ENCODE measurements around the gene XPO1.

GRCh38 chr2:61543062-61543461 lies 4.9 kb upstream of the XPO1 start:
- TF ChIP-seq CTCF (IDR thresholded peaks at IDR 0.05; ENCODE audit: extremely low read depth in 1 of 2, insufficient read depth in 1 of 2, low read depth in 1 of 2, low read length in 2 of 2) (peak in 1 of 2 donors; percentile 11), POLR2AphosphoS5 (IDR thresholded peaks at IDR 0.05; ENCODE audit: insufficient read depth, low read depth, low read length) (no peak), EZH2 (IDR thresholded peaks at IDR 0.05; ENCODE audit: borderline replicate concordance, low read depth, low read length, severe bottlenecking) (no peak), MAX (IDR thresholded peaks at IDR 0.05; ENCODE audit: insufficient read depth, insufficient read length) (no peak), POLR2A (IDR thresholded peaks at IDR 0.05; ENCODE audit: low read depth, low read length) (no peak)
